ENCODE results near the gene ACSS3.

DNA sequence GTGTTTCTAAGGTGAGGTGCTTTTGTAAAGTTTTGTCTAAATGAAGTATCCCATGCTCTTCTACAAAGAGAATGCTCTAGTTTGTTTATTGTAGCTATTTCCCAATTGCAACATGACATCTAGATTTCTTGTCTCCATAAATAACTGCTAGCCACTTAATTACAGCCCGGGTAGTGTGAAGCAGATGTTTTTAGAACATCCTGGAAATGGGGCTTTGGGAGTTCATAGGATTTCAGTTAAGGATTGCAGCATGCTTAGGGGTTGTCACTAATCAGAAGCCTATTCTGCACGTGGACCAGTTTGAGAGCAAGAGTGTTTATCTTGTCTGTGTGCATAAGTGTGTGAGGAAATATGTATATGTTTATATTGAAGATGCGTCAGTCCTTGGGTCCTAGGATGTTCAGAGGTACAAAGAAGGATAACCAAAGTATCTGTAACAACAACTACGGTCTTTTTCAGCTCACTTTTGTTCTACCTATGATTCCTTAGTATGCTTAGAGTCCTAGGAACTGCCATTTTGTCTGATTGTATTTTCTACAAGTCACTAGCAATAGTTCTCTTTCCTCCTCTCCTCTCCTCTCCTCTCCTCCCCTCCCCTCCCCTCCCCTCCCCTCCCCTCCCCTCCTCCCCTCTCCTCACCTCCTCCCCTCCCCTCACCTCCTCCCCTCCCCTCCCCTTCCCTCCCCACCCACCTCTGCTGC is 135.3 kb downstream of the ACSS3 start:
- no peak for TF ChIP-seq EZH2 (IDR thresholded peaks at IDR 0.05; ENCODE audit: borderline replicate concordance, low read length)
- TF ChIP-seq CTCF (conservative IDR thresholded peaks at IDR 0.05 in 1 of 2, IDR thresholded peaks at IDR 0.05 in 1 of 2; ENCODE audit: extremely low read depth in 1 of 2, insufficient read depth in 1 of 2, low read depth in 1 of 2, low read length in 2 of 2) = no peak
